ENCODE data around the gene EAF1. TPM values are rescaled to one million over a fixed set of nuclear protein-coding genes. Genes with fewer than 3 reads are reported as not detected.

Gene EAF1
- total and polyA plus RNA-seq, 2 of the 8 experiments (the other 6 are each of a cell fraction or from before 2014, with no cell fraction given), result 13.9 to 26.8 TPM

DNA sequence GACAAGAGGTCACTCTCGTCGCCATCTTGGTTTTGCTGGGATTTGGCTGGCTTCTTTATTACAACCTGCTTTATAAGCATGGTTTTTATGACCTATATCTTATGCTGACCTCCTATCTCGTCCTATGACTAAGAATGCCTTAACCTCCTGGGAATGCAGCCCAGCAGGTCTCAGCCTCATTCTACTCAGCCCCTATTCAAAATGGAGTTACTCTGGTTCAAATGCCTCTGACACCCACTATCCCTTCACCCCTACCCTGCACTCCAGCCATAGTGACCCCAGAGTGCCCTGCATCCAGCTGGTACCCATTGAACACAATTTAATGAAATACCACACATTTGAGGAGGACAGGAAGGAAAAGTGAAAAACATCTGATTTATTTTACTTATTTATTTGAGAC, 23.4 kb upstream of the EAF1 start:
- no peak overlapping the region for H3K18ac ChIP-seq (ENCODE audit: extremely low read depth, low read length)
- H3K14ac ChIP-seq (ENCODE audit: insufficient read length), result no peak overlapping the region
- WGBS, 2 experiments (ENCODE audit: extremely low coverage in 1 of 2, insufficient coverage in 1 of 2, insufficient read length in 1 of 2, insufficient replicate concordance in 2 of 2, low coverage in 1 of 2, low lambda C conversion rate in 2 of 2, missing lambda C conversion rate in 1 of 2), result 91% methylated on average over 3 of the region's 3 CpGs; no CpG with 5 or more reads in 1 of the 2 experiments
- H2BK15ac ChIP-seq (ENCODE audit: low read length), result no peak overlapping the region
- no peaks in the 10 kb centered on the region for H3K23me2 ChIP-seq (ENCODE audit: low read depth, low read length)
- H3K36me3 ChIP-seq (ENCODE audit: control insufficient read depth in 2 of 4, insufficient read depth in 4 of 4, low read length in 3 of 4), result no peaks in the 10 kb centered on the region
- POLR2A ChIA-PET (ENCODE audit: partially characterized antibody), result no interaction called here
- H4K8ac ChIP-seq (ENCODE audit: extremely low read depth, insufficient read depth, low read length), result no peak overlapping the region
- H2BK20ac ChIP-seq (ENCODE audit: low read length), result no peak overlapping the region
- H3K9ac ChIP-seq (replicated peaks in 1 of 4; ENCODE audit: extremely low read depth in 1 of 4, low read depth in 3 of 4, low read length in 3 of 4), result no peak overlapping the region
- H2AFZ ChIP-seq (ENCODE audit: low read length), result no peak overlapping the region
- TF ChIP-seq, protein P1, sequence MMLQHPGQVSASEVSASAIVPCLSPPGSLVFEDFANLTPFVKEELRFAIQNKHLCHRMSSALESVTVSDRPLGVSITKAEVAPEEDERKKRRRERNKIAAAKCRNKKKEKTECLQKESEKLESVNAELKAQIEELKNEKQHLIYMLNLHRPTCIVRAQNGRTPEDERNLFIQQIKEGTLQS (IDR thresholded peaks at IDR 0.05; ENCODE audit: insufficient read depth, low read depth, low read length), result no peak
- TF ChIP-seq JUND (IDR thresholded peaks at IDR 0.05; ENCODE audit: low read length), result no peak
- no peak for TF ChIP-seq YY1 (IDR thresholded peaks at IDR 0.05; ENCODE audit: low read depth, low read length)
- no peak for TF ChIP-seq SP2 (IDR thresholded peaks at IDR 0.05; ENCODE audit: low read length)
- no peak for TF ChIP-seq CREB1 (IDR thresholded peaks at IDR 0.05)
- no peak for TF ChIP-seq POU5F1 (IDR thresholded peaks at IDR 0.05; ENCODE audit: low read depth, low read length)
- TF ChIP-seq BCL11A (IDR thresholded peaks at IDR 0.05; ENCODE audit: low read depth in 2 of 2, low read length in 2 of 2), result no peak
- H3K56ac ChIP-seq (replicated peaks; ENCODE audit: insufficient read length, low read depth, low read length), result no peak overlapping the region
- no peak overlapping the region for H4K5ac ChIP-seq (ENCODE audit: insufficient read length, low read depth, low read length)
- H3K4me3 ChIP-seq (ENCODE audit: extremely low read depth in 1 of 4, insufficient read depth in 2 of 4, low read depth in 3 of 4, low read length in 4 of 4), result no peak overlapping the region
- no peaks in the 10 kb centered on the region for H3K79me1 ChIP-seq (ENCODE audit: low read depth, low read length)
- no peak overlapping the region for H2BK5ac ChIP-seq (ENCODE audit: low read depth, low read length)
- H4K91ac ChIP-seq (replicated peaks; ENCODE audit: insufficient read length, low read length), result no peak overlapping the region
- no peak overlapping the region for H2BK120ac ChIP-seq (replicated peaks; ENCODE audit: low read depth, low read length)
- CTCF ChIA-PET (ENCODE audit: partially characterized antibody), result interaction anchor here (0.8 to 8.1 kb wide), 10 partner anchors 12 to 247 kb away, joined by 3 to 227 read pairs (median 8); no protein-coding TSS in a partner anchor
- FAIRE-seq (no peak), DNase-seq (ENCODE audit: low read depth in 1 of 2, low spot score in 2 of 2) (no peak)
- H3K27ac ChIP-seq (ENCODE audit: low read depth, low read length), result no peak overlapping the region
- no peak overlapping the region for H3K4ac ChIP-seq (replicated peaks; ENCODE audit: insufficient read length, low read depth, low read length)
- H3K79me2 ChIP-seq (ENCODE audit: control insufficient read depth in 1 of 2, insufficient read depth in 2 of 2, low read length in 2 of 2), result no peaks in the 10 kb centered on the region
- H4K20me1 ChIP-seq (replicated peaks in 1 of 2; ENCODE audit: control insufficient read depth in 1 of 2, insufficient read depth in 2 of 2, low read length in 2 of 2), result no peaks in the 10 kb centered on the region
- no peak overlapping the region for H3K4me2 ChIP-seq (ENCODE audit: insufficient read depth in 1 of 2, low read depth in 2 of 2, low read length in 2 of 2)
- H3K27me3 ChIP-seq (replicated peaks in 1 of 4; ENCODE audit: control insufficient read depth in 3 of 4, extremely low read depth in 1 of 4, insufficient read depth in 3 of 4, low read length in 3 of 4), result no peaks in the 10 kb centered on the region
- no peak overlapping the region for H2BK12ac ChIP-seq (ENCODE audit: low read depth, low read length)
- H2AK5ac ChIP-seq (ENCODE audit: low read depth, low read length), result no peak overlapping the region
- H3K9me3 ChIP-seq (ENCODE audit: insufficient read depth in 2 of 2, low read depth in 1 of 2, low read length in 1 of 2), result no peaks in the 10 kb centered on the region
- H3K4me1 ChIP-seq (replicated peaks in 1 of 4; ENCODE audit: control insufficient read depth in 3 of 4, insufficient read depth in 4 of 4, low read length in 3 of 4), result no peaks in the 10 kb centered on the region
- H3K23ac ChIP-seq (ENCODE audit: insufficient read length), result no peak overlapping the region

All from H1 (cell line).